Neural progenitor cell (in vitro differentiated cells): ENCODE data around the gene RAB42.

Source experiments
- EZH2 ChIP-seq: fragments of 200-600 bp; sonication (generic); IDR thresholded peaks from 2 replicates; pipeline ENCODE4 v1.6.1; 2017; ENCODE audit warnings: antibody characterized with exemption, mild to moderate bottlenecking, moderate library complexity
- EZH2phosphoT487 ChIP-seq: fragments of 200-600 bp; sonication (generic); IDR thresholded peaks from 2 replicates; pipeline ENCODE4 v1.6.1; 2017; ENCODE audit warnings: antibody characterized with exemption
- TF ChIP-seq, protein P1 (sequence below): fragments of 200-600 bp; sonication (generic); IDR thresholded peaks from 2 replicates; pipeline ENCODE4 v1.5.1; 2017; ENCODE audit warnings: antibody characterized with exemption, mild to moderate bottlenecking

DNA sequence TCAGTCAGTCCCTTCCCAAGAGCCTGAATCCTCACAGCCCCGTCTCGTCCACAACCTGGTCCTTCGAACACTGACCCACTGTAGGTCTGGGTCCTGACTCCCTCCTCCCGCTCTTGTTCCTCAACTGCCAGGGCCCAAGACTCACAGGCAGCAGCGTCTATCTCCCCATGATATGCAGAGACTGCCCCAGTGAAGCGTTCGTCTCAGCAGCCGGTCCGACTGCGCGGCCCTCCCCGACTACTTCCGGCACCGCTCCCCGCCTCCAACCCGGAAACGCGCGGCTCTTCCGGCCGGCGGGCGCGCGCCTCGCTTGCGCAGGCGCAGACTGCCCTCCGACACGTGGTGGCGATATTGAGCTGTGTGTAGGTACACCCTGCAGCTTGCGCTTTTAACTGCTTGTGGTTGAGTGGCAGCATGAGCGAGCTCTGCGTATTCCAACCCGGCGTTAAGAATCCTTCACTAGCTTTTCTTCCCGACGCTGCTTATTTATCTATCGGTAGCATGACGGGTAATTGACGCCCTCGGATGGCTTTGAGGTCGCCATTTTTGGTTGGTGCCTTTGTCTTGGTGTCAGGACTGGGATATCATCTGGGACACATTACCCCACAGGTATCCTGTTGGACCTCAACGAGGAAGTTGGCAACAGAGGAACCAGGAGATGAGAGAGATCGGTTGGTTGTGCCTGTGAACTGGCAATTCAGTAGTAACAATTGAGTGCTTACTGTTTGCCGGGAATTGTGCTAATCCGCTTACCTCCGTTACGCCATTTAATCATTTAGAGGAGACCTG lies 51.0 kb downstream of the RAB42 start, which contains the start of gene TAF12:
- TF ChIP-seq, protein P1, sequence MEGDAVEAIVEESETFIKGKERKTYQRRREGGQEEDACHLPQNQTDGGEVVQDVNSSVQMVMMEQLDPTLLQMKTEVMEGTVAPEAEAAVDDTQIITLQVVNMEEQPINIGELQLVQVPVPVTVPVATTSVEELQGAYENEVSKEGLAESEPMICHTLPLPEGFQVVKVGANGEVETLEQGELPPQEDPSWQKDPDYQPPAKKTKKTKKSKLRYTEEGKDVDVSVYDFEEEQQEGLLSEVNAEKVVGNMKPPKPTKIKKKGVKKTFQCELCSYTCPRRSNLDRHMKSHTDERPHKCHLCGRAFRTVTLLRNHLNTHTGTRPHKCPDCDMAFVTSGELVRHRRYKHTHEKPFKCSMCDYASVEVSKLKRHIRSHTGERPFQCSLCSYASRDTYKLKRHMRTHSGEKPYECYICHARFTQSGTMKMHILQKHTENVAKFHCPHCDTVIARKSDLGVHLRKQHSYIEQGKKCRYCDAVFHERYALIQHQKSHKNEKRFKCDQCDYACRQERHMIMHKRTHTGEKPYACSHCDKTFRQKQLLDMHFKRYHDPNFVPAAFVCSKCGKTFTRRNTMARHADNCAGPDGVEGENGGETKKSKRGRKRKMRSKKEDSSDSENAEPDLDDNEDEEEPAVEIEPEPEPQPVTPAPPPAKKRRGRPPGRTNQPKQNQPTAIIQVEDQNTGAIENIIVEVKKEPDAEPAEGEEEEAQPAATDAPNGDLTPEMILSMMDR, result peak; percentile 47
- TF ChIP-seq EZH2 (peak; percentile 17), EZH2phosphoT487 (no peak)
